Loucy (cell line): ENCODE data around the gene RHOB.

Experiments used
- H2AFZ ChIP-seq: fragments of 200-600 bp; sonication (generic); 2 replicates; pipeline ENCODE4 v1.6.0; 2016; ENCODE audit warnings: antibody characterized with exemption, mild to moderate bottlenecking, low read length, moderate library complexity
- H3F3A ChIP-seq: fragments of 200-600 bp; 2 replicates; pipeline ENCODE4 v1.6.0; 2016; ENCODE audit warnings: antibody characterized with exemption, low read depth, mild to moderate bottlenecking
- H3K27me3 ChIP-seq: fragments of 200-600 bp; sonication (generic); 2 replicates; pipeline ENCODE4 v1.6.1; 2014; ENCODE audit warnings: low read length, mild to moderate bottlenecking; ENCODE audit not compliant: insufficient read depth, poor library complexity, severe bottlenecking
- H3K36me3 ChIP-seq: fragments of 200-600 bp; sonication (generic); 2 replicates; pipeline ENCODE4 v1.6.1; 2016; ENCODE audit warnings: low read length; ENCODE audit not compliant: insufficient read depth
- H3K4me1 ChIP-seq: fragments of 200-600 bp; sonication (generic); 2 replicates; pipeline ENCODE4 v1.5.1; 2014; ENCODE audit warnings: low read length, mild to moderate bottlenecking; ENCODE audit not compliant: insufficient read depth, poor library complexity, severe bottlenecking
- H3K4me2 ChIP-seq: fragments of 200-600 bp; sonication (generic); 2 replicates; pipeline ENCODE4 v1.6.0; 2014; ENCODE audit warnings: antibody characterized with exemption, low read length, low read depth, mild to moderate bottlenecking; ENCODE audit not compliant: poor library complexity, severe bottlenecking
- H3K4me3 ChIP-seq: fragments of 200-600 bp; sonication (generic); 2 replicates; pipeline ENCODE4 v1.5.1; 2014; ENCODE audit warnings: low read length, mild to moderate bottlenecking, mixed read lengths; ENCODE audit not compliant: poor library complexity, severe bottlenecking
- H3K79me2 ChIP-seq: fragments of 200-600 bp; sonication (generic); 2 replicates; pipeline ENCODE4 v1.6.1; 2014; ENCODE audit warnings: low read length; ENCODE audit not compliant: insufficient read depth
- H3K9ac ChIP-seq: fragments of 200-600 bp; sonication (generic); 2 replicates; pipeline ENCODE4 v1.6.0; 2014; ENCODE audit warnings: mild to moderate bottlenecking, low read depth, low read length, moderate library complexity; ENCODE audit not compliant: poor library complexity, severe bottlenecking
- H3K9me2 ChIP-seq: fragments of 200-600 bp; sonication (generic); replicated peaks from 2 replicates; pipeline ENCODE4 v1.6.1; 2016; ENCODE audit warnings: low read depth, low read length, mixed read lengths
- H3K9me3 ChIP-seq: fragments of 200-600 bp; sonication (generic); 2 replicates; pipeline ENCODE4 v1.6.1; 2014; ENCODE audit warnings: mild to moderate bottlenecking, antibody characterized with exemption, low read length, low read depth; ENCODE audit not compliant: insufficient read depth
- H4K20me1 ChIP-seq: fragments of 200-600 bp; sonication (generic); 2 replicates; pipeline ENCODE4 v1.6.0; 2014; ENCODE audit warnings: antibody characterized with exemption, low read length, mild to moderate bottlenecking; ENCODE audit not compliant: insufficient read depth, poor library complexity, severe bottlenecking
- CTCF ChIP-seq: fragments of 200-600 bp; sonication (generic); conservative IDR thresholded peaks from 2 replicates; pipeline ENCODE4 v1.5.1; 2014; ENCODE audit warnings: mild to moderate bottlenecking, antibody characterized with exemption, low read length
- EZH2phosphoT487 ChIP-seq: fragments of 200-600 bp; IDR thresholded peaks from 2 replicates; pipeline ENCODE4 v1.6.1; 2018; ENCODE audit warnings: antibody characterized with exemption, mild to moderate bottlenecking, moderate library complexity, borderline replicate concordance

RHOB gene

GRCh38 chr2:20400306-20400705, 46.6 kb upstream of the RHOB start:
- Histone ChIP-seq H3K9me2 (no peaks in the 10 kb centered on the region), H3K9me3 (no peaks in the 10 kb centered on the region), H3K4me1 (no peaks in the 10 kb centered on the region), H3K4me2 (no peak overlapping the region), H3K4me3 (no peak overlapping the region), H3K79me2 (no peaks in the 10 kb centered on the region), H2AFZ (no peak overlapping the region), H3K27me3 (no peaks in the 10 kb centered on the region), H4K20me1 (no peaks in the 10 kb centered on the region), H3K36me3 (no peaks in the 10 kb centered on the region), H3K9ac (no peak overlapping the region), H3F3A (no peaks in the 10 kb centered on the region)
- TF ChIP-seq CTCF: no peak
- TF ChIP-seq EZH2phosphoT487: no peak

- Histone ChIP-seq H3K36me3 (no peaks in the 10 kb centered on the region), H3K9me3 (no peaks in the 10 kb centered on the region), H3K9me2 (no peaks in the 10 kb centered on the region), H3K79me2 (no peaks in the 10 kb centered on the region), H3K4me2 (no peak overlapping the region), H4K20me1 (no peaks in the 10 kb centered on the region), H2AFZ (no peak overlapping the region), H3K4me1 (no peaks in the 10 kb centered on the region), H3K4me3 (no peak overlapping the region), H3F3A (no peaks in the 10 kb centered on the region), H3K9ac (no peak overlapping the region), H3K27me3 (no peaks in the 10 kb centered on the region)
- TF ChIP-seq EZH2phosphoT487: no peak
- no peak for TF ChIP-seq CTCF
These were observed 45.9 kb upstream of the RHOB start for GRCh38 chr2:20400787-20401488.

- no peaks in the 10 kb centered on the region for H3K79me2 ChIP-seq
- H3K4me3 ChIP-seq: no peak overlapping the region
- no peaks in the 10 kb centered on the region for H3F3A ChIP-seq
- no peaks in the 10 kb centered on the region for H3K27me3 ChIP-seq
- no peaks in the 10 kb centered on the region for H3K9me2 ChIP-seq
- TF ChIP-seq CTCF (no peak), EZH2phosphoT487 (no peak)
- H3K9me3 ChIP-seq: no peaks in the 10 kb centered on the region
- no peak overlapping the region for H3K9ac ChIP-seq
- no peak overlapping the region for H2AFZ ChIP-seq
- no peaks in the 10 kb centered on the region for H3K4me1 ChIP-seq
- H3K4me2 ChIP-seq: no peak overlapping the region
- no peaks in the 10 kb centered on the region for H4K20me1 ChIP-seq
- H3K36me3 ChIP-seq: no peaks in the 10 kb centered on the region
These were observed 45.4 kb upstream of the RHOB start for GRCh38 chr2:20401489-20401835.
